ENCODE results near the gene ZNF385A. TPM values are rescaled to one million over a fixed set of nuclear protein-coding genes. Genes with fewer than 3 reads are reported as not detected.

The ZNF385A gene
- total and polyA plus RNA-seq, 2 of the 4 experiments (the other 2 are of a cell fraction): 0.36 to 2.5 TPM

DNA sequence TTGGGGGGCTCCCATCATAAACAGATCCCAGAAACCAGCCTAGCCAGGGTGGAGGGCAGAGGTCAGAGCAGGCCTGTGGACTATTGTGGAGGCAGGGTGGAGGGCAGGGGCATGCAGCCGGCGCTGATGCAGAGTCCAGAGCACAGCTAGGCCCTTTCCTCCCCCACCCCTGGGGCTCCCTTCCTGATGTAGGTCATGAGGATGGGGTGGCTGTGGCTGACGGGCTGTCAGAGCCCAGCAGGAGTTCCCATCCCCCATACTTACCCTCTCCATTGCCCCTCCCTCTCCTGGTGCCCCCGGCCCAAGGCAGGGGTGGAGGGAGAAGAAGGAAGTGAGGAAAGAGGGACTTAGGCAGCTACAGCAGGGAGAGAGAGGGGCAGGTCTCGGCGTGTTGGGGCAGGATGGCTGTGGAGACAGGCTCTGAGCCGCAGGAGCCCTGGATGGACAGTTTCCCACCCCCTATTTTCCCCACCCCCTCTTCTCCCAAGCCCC, 5.7 kb upstream of the ZNF385A start:
- ATAC-seq (ENCODE audit: low read depth): no peak
- Histone ChIP-seq H4K91ac (ENCODE audit: insufficient read depth, low read depth, low read length) (no peak overlapping the region), H3K27ac (ENCODE audit: insufficient read depth, low read length) (no peak overlapping the region)

More for the DNA sequence above, 5.7 kb upstream of the ZNF385A start:
- Histone ChIP-seq H3K4me3 (ENCODE audit: insufficient read depth, low read depth, low read length) (no peak overlapping the region), H4K5ac (ENCODE audit: low read depth, low read length) (no peak overlapping the region), H2AK9ac (replicated peaks; ENCODE audit: low read depth, low read length, poor library complexity) (peak overlapping the region; percentile 38), H2BK5ac (ENCODE audit: low read depth, low read length, poor library complexity, severe bottlenecking) (no peak overlapping the region), H2BK20ac (ENCODE audit: low read depth, low read length) (no peak overlapping the region), H2BK15ac (ENCODE audit: low read depth, low read length) (no peak overlapping the region), H3K27me3 (ENCODE audit: control insufficient read depth, insufficient read depth, low read length) (no peaks in the 10 kb centered on the region), H3K56ac (ENCODE audit: extremely low read depth, insufficient read depth, low read length) (no peak overlapping the region), H3K4me1 (ENCODE audit: control insufficient read depth, insufficient read depth, low read length) (peaks cover 4% of the 10 kb centered on the region; the same call in 1 of the 2 replicates), H3K9me1 (ENCODE audit: insufficient read depth, low read length) (no peaks in the 10 kb centered on the region), H3K4me2 (ENCODE audit: low read depth, low read length) (no peak overlapping the region), H4K20me1 (ENCODE audit: insufficient read depth, low read length) (peaks cover 18% of the 10 kb centered on the region), H2BK120ac (ENCODE audit: low read depth, low read length) (no peak overlapping the region), H3K36me3 (ENCODE audit: control insufficient read depth, insufficient read depth, low read length) (peaks cover 27% of the 10 kb centered on the region), H3K14ac (replicated peaks; ENCODE audit: low read depth, low read length) (no peak overlapping the region), H3K9me3 (ENCODE audit: control insufficient read depth, insufficient read depth, low read length) (no peaks in the 10 kb centered on the region), H3K4ac (ENCODE audit: low read depth, low read length) (no peak overlapping the region), H4K8ac (ENCODE audit: low read depth in 2 of 2, low read length in 2 of 2) (no peak overlapping the region), H2AK5ac (ENCODE audit: low read depth, low read length) (peak overlapping the region; percentile 20; the same call in 1 of the 2 replicates), H2AFZ (replicated peaks; ENCODE audit: low read length, poor library complexity) (no peak overlapping the region), H3K9ac (ENCODE audit: low read depth, low read length) (no peak overlapping the region), H3K79me1 (ENCODE audit: low read depth in 1 of 2, low read length in 2 of 2) (peaks cover 0 to 13% of the 10 kb centered on the region in 2 experiments; a peak in 2 of 4 replicates), H3K23ac (ENCODE audit: low read depth, low read length) (no peak overlapping the region), H3K18ac (ENCODE audit: low read depth, low read length) (no peak overlapping the region)
- intact Hi-C loops (cut with micrococcal nuclease): no loop called here
- no peak for TF ChIP-seq CHD1 (IDR thresholded peaks at IDR 0.05; ENCODE audit: low read depth, low read length)
- TF ChIP-seq MAZ (IDR thresholded peaks at IDR 0.05; ENCODE audit: borderline replicate concordance, low read depth, low read length): no peak
- TF ChIP-seq RFX5 (IDR thresholded peaks at IDR 0.05; ENCODE audit: low read depth, low read length): no peak
- TF ChIP-seq, protein P1, sequence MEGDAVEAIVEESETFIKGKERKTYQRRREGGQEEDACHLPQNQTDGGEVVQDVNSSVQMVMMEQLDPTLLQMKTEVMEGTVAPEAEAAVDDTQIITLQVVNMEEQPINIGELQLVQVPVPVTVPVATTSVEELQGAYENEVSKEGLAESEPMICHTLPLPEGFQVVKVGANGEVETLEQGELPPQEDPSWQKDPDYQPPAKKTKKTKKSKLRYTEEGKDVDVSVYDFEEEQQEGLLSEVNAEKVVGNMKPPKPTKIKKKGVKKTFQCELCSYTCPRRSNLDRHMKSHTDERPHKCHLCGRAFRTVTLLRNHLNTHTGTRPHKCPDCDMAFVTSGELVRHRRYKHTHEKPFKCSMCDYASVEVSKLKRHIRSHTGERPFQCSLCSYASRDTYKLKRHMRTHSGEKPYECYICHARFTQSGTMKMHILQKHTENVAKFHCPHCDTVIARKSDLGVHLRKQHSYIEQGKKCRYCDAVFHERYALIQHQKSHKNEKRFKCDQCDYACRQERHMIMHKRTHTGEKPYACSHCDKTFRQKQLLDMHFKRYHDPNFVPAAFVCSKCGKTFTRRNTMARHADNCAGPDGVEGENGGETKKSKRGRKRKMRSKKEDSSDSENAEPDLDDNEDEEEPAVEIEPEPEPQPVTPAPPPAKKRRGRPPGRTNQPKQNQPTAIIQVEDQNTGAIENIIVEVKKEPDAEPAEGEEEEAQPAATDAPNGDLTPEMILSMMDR (conservative IDR thresholded peaks at IDR 0.05; ENCODE audit: low read depth, low read length): no peak
- TF ChIP-seq BHLHE40 (IDR thresholded peaks at IDR 0.05; ENCODE audit: low read depth, low read length): no peak
- DNase-seq: no peak
- in situ Hi-C loops (cut with MboI; ENCODE audit: low sequenced_read_pairs): no loop called here
- dilution Hi-C loops (cut with HindIII; ENCODE audit: low sequenced_read_pairs, unreplicated experiment): no loop called here
- BruUV-seq (replicated peaks): no TSS peak
- CTCF ChIA-PET: no interaction called here
- WGBS, 2 experiments (ENCODE audit: extremely low coverage in 2 of 2, insufficient read length in 1 of 2): no CpG with 5 or more reads among the region's 7 CpGs
- POLR2A ChIA-PET (ENCODE audit: unreplicated experiment): no interaction called here
